Sigmoid colon (tissue), 7 donors: ENCODE results near the gene HSPA1A. TPM values are rescaled to one million over a fixed set of nuclear protein-coding genes. Genes with fewer than 3 reads are reported as not detected.

Experiments used
- DNase-seq: peaks from one replicate; pipeline ENCODE4 v3.0.0-alpha.2; 2019
- H3K27ac ChIP-seq, 4 donors: fragments of 200-600 bp; sonication (generic); one replicate each; pipeline ENCODE4 v1.5.1; 2016 to 2019; ENCODE audit warnings: mild to moderate bottlenecking in 1 of 4
- H3K27me3 ChIP-seq, 3 donors: fragments of 200-600 bp; sonication (generic); one replicate each; pipeline ENCODE4 v1.5.1; 2019; ENCODE audit warnings: mild to moderate bottlenecking in 1 of 3
- H3K36me3 ChIP-seq, 4 donors: fragments of 200-600 bp; sonication (generic); one replicate each; pipeline ENCODE4 v1.5.1; 2016 to 2019
- H3K4me1 ChIP-seq, 4 donors: fragments of 200-600 bp; sonication (generic); one replicate each; pipeline ENCODE4 v1.5.1; 2017 to 2019
- H3K4me3 ChIP-seq, 4 donors: fragments of 200-600 bp; sonication (generic); one replicate each; pipeline ENCODE4 v1.5.1; 2017 to 2019; ENCODE audit warnings: mild to moderate bottlenecking in 2 of 4, moderate library complexity in 1 of 4
- H3K9me3 ChIP-seq, 4 donors: fragments of 200-600 bp in 3 of 4; sonication (generic) in 3 of 4; one replicate each; pipeline versions ENCODE4 v1.5.1 to v1.6.1; 2013 to 2019
- EP300 ChIP-seq, 4 donors: sonication (generic); formaldehyde crosslinking; IDR thresholded peaks; one replicate each; pipeline ENCODE4 v1.6.1; 2017; ENCODE audit warnings: antibody characterized with exemption in 4 of 4
- POLR2A ChIP-seq, 2 donors: fragments of 450-650 bp; IDR thresholded peaks; one replicate each; pipeline ENCODE4 v1.6.1; 2016; ENCODE audit warnings: antibody characterized with exemption in 2 of 2, mild to moderate bottlenecking in 2 of 2, moderate library complexity in 2 of 2
- POLR2AphosphoS5 ChIP-seq, 4 donors: sonication (generic); formaldehyde crosslinking; IDR thresholded peaks; one replicate each; pipeline ENCODE4 v1.6.1; 2017; ENCODE audit warnings: antibody characterized with exemption in 4 of 4
- WGBS, 2 donors: extraction: QIAGEN DNeasy Blood & Tissue Kit; methylation state at CpG; one replicate each; pipeline ENCODE4 v1.1.7; 2013; 5-methylcytosine and 5-hydroxymethylcytosine counted together
- intact Hi-C: fragments of 100-400 bp; cut with DNase I; formaldehyde crosslinking; loops from one replicate; pipeline ENCODE4 v1.15.1; 2023
- polyA plus RNA-seq, 3 donors: library from polyadenylated mRNA; stranded (reverse); fragments of 200-250 nt; gene quantifications; one replicate each; pipeline ENCODE4 v1.2.3, GENCODE V29; 2013
- total RNA-seq, 4 donors: library from RNA; depleted of rRNA; stranded (reverse); fragments of >200 nt; gene quantifications; one replicate each; pipeline ENCODE4 v1.1.0, GENCODE V29; 2016
- TF ChIP-seq, protein P1 (sequence below), 4 experiments: fragments of 450-650 bp in 3 of 4; fragments of 200-600 bp in 1 of 4; IDR thresholded peaks; one replicate each; pipeline ENCODE4 v1.5.1; 2016 to 2019; ENCODE audit warnings: antibody characterized with exemption in 4 of 4, mild to moderate bottlenecking in 3 of 4, moderate library complexity in 2 of 4
- donor health status: healthy with polysubstance abuse.
- donor health status: Bipolar disorder and iron deficiency.
- donor health status: healthy.

The HSPA1A gene
- total and polyA plus RNA-seq, 7 donors = 39.0 to 321 (median 147) TPM

DNA sequence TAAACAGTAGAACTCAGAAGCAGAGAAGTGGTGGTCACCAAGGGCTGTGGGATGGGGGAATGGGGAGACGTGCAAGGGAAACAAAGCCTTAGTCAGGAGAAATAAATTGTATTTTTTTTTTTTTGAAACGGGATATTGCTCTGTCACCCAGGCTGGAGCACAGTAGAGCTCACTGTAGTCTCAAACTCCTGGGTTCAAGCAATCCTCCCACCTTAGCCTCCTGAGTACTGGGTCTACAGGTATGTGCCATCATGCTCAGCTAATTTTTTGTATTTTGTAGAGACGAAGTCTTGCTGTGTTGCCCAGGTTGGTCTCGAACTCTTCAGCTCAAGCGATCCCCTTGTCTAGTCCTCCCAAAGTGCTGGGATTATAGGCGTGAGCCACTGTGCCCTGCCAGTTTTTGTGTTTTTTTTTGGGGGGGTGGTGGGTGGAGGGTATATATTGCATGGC, 15.6 kb downstream of the HSPA1A start:
- peaks cover 0 to 44% (median 40%) of the 10 kb centered on the region in 4 donors for H3K4me1 ChIP-seq
- DNase-seq = no peak
- H3K36me3 ChIP-seq = no peaks in the 10 kb centered on the region
- peak in 1 of 4 donors; percentile 17 for TF ChIP-seq POLR2AphosphoS5 (IDR thresholded peaks at IDR 0.05)
- TF ChIP-seq POLR2A (IDR thresholded peaks at IDR 0.05) = no peak
- TF ChIP-seq, protein P1, sequence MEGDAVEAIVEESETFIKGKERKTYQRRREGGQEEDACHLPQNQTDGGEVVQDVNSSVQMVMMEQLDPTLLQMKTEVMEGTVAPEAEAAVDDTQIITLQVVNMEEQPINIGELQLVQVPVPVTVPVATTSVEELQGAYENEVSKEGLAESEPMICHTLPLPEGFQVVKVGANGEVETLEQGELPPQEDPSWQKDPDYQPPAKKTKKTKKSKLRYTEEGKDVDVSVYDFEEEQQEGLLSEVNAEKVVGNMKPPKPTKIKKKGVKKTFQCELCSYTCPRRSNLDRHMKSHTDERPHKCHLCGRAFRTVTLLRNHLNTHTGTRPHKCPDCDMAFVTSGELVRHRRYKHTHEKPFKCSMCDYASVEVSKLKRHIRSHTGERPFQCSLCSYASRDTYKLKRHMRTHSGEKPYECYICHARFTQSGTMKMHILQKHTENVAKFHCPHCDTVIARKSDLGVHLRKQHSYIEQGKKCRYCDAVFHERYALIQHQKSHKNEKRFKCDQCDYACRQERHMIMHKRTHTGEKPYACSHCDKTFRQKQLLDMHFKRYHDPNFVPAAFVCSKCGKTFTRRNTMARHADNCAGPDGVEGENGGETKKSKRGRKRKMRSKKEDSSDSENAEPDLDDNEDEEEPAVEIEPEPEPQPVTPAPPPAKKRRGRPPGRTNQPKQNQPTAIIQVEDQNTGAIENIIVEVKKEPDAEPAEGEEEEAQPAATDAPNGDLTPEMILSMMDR (IDR thresholded peaks at IDR 0.05) = no peak
- no peak for TF ChIP-seq EP300 (IDR thresholded peaks at IDR 0.05)
- H3K4me3 ChIP-seq = peak overlapping the region; percentile 56 to 65 (median 59)
- WGBS, 2 donors = 21 to 53% methylated on average over 6 of the region's 6 CpGs
- no peaks in the 10 kb centered on the region for H3K27me3 ChIP-seq
- no peaks in the 10 kb centered on the region for H3K9me3 ChIP-seq
- peak overlapping the region; percentile 75 to 96 (median 94) for H3K27ac ChIP-seq
- intact Hi-C loops = loop anchor here (1.0 to 10.0 kb wide), 5 partner anchors 35 to 286 kb away; partner anchors contain the start of genes ATP6V1G2, DDAH2, DDX39B and NELFE

DNA sequence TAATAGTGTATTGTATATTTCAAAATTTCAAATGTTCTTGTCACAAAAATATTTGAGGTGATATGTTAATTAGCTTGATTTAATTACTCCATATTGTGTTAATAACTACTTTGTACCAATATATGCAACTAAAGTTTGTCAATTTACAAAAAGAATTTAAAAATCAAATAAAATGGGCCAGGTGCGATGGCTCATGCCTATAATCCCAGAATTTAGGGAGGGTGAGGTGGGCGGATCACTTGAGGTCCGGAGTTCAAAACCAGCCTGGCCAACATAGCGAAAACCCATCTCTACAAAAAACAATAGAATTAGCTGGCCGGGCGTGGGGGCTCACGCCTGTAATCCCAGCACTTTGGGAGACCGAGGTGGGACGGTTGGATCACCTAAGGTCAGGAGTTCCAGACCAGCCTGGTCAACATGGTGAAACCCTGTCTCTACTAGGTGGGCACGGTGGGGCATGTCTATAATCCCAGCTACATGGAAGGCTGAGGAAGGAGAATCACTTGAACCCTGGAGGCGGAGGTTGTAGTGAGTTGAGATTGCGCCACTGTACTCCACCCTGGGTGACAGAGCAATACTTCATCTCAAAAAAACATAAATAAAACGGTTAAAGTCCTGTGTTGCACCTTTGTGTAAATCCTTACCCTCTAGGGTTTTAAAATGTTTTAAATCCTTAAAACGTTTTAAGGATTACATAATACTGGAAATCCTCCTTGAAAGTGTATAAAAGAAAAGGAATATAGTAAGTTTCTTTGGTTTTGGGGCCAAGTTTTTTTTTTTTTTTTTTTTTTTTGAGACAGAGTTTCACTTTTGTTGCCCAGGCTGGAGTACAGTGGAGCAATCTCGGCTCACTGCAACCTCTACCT, 16.2 kb downstream of the HSPA1A start:
- TF ChIP-seq EP300 (IDR thresholded peaks at IDR 0.05) (no peak), POLR2A (IDR thresholded peaks at IDR 0.05) (no peak), POLR2AphosphoS5 (IDR thresholded peaks at IDR 0.05) (peak in 1 of 4 donors; percentile 29)
- TF ChIP-seq, protein P1 (IDR thresholded peaks at IDR 0.05) = no peak
- no peak for DNase-seq
- no peaks in the 10 kb centered on the region for H3K9me3 ChIP-seq
- intact Hi-C loops = loop anchor here (2.0 to 10.0 kb wide), 3 partner anchors 103 to 287 kb away; partner anchors contain the start of genes ATP6V1G2, DDAH2, DDX39B and NELFE
- H3K27me3 ChIP-seq = no peaks in the 10 kb centered on the region
- H3K4me1 ChIP-seq = peaks cover 0 to 44% (median 40%) of the 10 kb centered on the region in 4 donors
- 40 to 81% methylated on average over 15 of the region's 15 CpGs for WGBS, 2 donors
- H3K4me3 ChIP-seq = peak overlapping the region; percentile 56 to 65 (median 59)
- H3K27ac ChIP-seq = peak overlapping the region; percentile 75 to 96 (median 94)
- peaks cover 0 to 1% (median 0%) of the 10 kb centered on the region in 4 donors for H3K36me3 ChIP-seq

DNA sequence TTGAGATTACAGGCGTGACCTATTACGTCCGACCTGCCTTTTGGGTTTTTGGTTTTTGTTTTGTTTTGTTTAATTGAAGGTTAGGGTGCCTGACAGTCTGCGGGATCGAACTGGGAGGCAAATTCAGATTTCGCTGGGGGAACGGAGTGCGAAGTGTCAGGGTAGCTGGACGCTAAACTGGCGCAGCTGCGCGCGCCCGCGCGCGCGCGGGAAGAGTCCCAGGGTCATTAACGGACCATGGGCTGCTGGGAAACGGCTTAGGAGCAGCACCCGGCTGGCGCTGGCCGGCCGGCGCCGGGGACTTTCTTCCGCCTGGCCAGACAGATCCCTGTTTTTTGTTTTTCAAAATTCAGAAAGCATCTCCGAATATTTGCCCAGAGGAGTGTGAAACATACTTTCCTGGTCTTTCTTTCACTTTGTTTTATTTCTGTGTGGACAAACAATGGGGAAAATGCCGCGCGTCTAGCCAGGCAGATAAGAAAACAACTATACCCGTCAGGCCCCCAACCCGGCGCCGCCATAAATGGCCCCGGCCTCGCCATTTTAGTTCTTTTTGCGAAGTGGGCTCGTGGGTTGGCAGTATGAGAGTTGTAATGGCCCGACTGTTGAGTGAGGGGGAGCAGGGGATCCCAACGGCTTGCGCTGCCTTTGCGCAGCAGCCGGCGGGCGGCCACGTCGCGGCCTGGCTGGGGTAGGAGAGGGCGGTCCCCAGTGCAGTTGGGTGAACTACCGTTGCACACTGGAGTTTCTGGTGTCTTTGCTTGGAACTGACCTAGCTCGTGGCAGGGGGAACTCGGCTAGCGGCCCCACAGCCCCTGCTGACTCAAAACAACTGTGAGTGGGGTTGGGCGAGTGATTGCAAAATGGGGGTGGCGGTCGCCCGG, 19.3 kb downstream of the HSPA1A start:
- Histone ChIP-seq H3K27me3 (no peaks in the 10 kb centered on the region), H3K4me3 (peak overlapping the region; percentile 63 to 85 (median 74)), H3K27ac (peak overlapping the region; percentile 90 to 96 (median 94)), H3K36me3 (peaks cover 14 to 31% (median 21%) of the 10 kb centered on the region in 4 donors), H3K4me1 (peaks cover 0 to 67% (median 59%) of the 10 kb centered on the region in 4 donors), H3K9me3 (no peaks in the 10 kb centered on the region)
- WGBS, 2 donors = 0 to 1% methylated on average over 59 of the region's 59 CpGs
- peak; percentile 93 for DNase-seq
- TF ChIP-seq POLR2AphosphoS5 (IDR thresholded peaks at IDR 0.05) = peak; percentile 65 to 85 (median 80)
- peak in 2 of 4 donors; percentile 55 to 59 for TF ChIP-seq EP300 (IDR thresholded peaks at IDR 0.05)
- TF ChIP-seq POLR2A (IDR thresholded peaks at IDR 0.05) = peak; percentile 42 to 70
- TF ChIP-seq, protein P1 (IDR thresholded peaks at IDR 0.05) = no peak
- intact Hi-C loops = loop anchor here (1.0 to 10.0 kb wide), 3 partner anchors 28 to 290 kb away; partner anchors contain the start of genes ATP6V1G2, DDX39B, NELFE and NEU1

DNA sequence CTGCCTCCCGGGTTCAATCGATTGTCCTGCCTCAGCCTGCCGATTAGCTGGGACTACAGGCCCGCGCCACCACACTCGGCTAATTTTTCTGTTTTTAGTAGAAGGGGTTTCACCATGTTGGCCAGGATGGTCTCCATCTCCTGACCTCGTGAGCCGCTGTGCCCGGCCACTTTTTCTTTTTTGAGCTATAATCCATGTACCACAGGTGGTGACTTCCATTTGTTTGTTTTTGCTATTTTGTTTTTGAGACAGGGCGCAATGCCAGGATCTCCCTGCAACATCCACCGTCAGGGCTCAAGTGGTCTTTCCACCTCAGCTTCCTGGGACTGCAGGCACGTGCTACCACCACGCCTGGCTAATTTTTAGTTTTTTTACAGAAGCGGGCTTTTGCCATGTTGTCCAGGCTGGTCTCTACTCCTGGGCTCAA, 20.7 kb downstream of the HSPA1A start:
- 3 to 10% methylated on average over 14 of the region's 14 CpGs for WGBS, 2 donors

More for the DNA sequence above, 20.7 kb downstream of the HSPA1A start:
- H3K4me3 ChIP-seq = peak overlapping the region in 3 of 4 donors; percentile 66 to 85 (median 83)
- H3K4me1 ChIP-seq = peaks cover 0 to 61% (median 53%) of the 10 kb centered on the region in 4 donors
- H3K27me3 ChIP-seq = no peaks in the 10 kb centered on the region
- H3K9me3 ChIP-seq = no peaks in the 10 kb centered on the region
- DNase-seq = no peak
- intact Hi-C loops = loop anchor here (2.0 to 10.0 kb wide), 3 partner anchors 61 to 291 kb away; partner anchors contain the start of genes ATP6V1G2, DDX39B, EHMT2 and NELFE
- peak overlapping the region; percentile 90 to 96 (median 94) for H3K27ac ChIP-seq
- H3K36me3 ChIP-seq = peaks cover 18 to 46% (median 32%) of the 10 kb centered on the region in 4 donors
- no peak for TF ChIP-seq EP300 (IDR thresholded peaks at IDR 0.05)
- TF ChIP-seq, protein P1 (IDR thresholded peaks at IDR 0.05) = no peak
